ENCODE measurements around the gene RS1. TPM values are rescaled to one million over a fixed set of nuclear protein-coding genes. Genes with fewer than 3 reads are reported as not detected.

The RS1 gene
- total RNA-seq: not detected

DNA sequence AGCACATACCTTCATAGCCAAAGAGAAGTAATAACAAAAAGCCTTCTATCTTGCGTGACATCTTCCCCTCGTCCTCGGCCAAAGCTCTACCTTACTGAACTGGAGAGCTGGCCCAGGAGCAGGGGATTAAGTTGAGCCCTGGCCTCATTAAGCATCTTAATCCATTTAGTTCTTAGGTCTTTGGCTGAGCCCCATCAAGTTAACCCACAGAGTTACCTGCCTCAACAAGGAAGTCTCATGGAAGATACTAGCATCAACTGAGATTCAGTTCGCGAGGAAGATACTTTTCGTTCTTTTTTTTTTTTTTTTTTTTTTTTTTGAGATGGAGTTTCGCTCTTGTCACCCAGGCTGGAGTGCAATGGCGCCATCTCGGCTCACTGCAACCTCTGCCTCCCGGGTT is at the start of gene RS1:
Gene RS1 (minus strand): TSS at position 101 of the 400 bp plus-strand sequence. CDS start 40 bp downstream, at position 61.
- no peaks in the 10 kb centered on the region for H3K36me3 ChIP-seq

DNA sequence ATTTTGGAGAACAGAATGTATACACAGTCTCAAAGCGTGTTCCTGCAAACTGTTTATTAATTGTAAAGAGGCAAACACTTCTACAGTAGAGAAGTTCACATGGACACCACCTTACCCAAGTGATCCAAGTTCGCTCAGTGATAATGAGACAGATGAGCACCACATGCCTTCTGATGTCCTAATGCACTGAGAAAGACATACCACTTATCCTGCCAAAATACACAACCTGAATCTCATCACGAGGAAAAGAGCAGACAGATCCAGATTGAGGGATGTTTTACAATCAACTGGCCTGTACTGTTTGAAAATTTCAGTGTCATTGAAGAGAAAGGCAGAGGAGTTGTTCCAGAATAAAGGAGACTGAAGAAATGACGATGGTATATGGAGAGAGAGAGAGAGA is 47.9 kb upstream of the RS1 start:
- WGBS, 2 donors: 66 to 82% methylated on average over 4 of the region's 4 CpGs
- Histone ChIP-seq H3K4me3 (no peak overlapping the region), H3K27ac (no peak overlapping the region), H3K27me3 (no peaks in the 10 kb centered on the region), H3K36me3 (no peaks in the 10 kb centered on the region), H3K4me1 (no peaks in the 10 kb centered on the region), H3K9me3 (no peaks in the 10 kb centered on the region)
- TF ChIP-seq EP300 (IDR thresholded peaks at IDR 0.05): no peak
- no peak for DNase-seq (ENCODE audit: low spot score in 2 of 2)

More for the DNA sequence above, at the start of gene RS1:
- H3K27ac ChIP-seq: no peak within 1 kb of the TSS
- no peak within 1 kb of the TSS for H3K4me3 ChIP-seq
- WGBS, 2 donors: 82 to 88% methylated on average over 10 of the region's 10 CpGs
- TF ChIP-seq EP300 (IDR thresholded peaks at IDR 0.05) (no peak), POLR2A (IDR thresholded peaks at IDR 0.05) (no peak)
- TF ChIP-seq, protein P1, sequence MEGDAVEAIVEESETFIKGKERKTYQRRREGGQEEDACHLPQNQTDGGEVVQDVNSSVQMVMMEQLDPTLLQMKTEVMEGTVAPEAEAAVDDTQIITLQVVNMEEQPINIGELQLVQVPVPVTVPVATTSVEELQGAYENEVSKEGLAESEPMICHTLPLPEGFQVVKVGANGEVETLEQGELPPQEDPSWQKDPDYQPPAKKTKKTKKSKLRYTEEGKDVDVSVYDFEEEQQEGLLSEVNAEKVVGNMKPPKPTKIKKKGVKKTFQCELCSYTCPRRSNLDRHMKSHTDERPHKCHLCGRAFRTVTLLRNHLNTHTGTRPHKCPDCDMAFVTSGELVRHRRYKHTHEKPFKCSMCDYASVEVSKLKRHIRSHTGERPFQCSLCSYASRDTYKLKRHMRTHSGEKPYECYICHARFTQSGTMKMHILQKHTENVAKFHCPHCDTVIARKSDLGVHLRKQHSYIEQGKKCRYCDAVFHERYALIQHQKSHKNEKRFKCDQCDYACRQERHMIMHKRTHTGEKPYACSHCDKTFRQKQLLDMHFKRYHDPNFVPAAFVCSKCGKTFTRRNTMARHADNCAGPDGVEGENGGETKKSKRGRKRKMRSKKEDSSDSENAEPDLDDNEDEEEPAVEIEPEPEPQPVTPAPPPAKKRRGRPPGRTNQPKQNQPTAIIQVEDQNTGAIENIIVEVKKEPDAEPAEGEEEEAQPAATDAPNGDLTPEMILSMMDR (IDR thresholded peaks at IDR 0.05): no peak
- H3K9me3 ChIP-seq: no peaks in the 10 kb centered on the region
- no peaks in the 10 kb centered on the region for H3K4me1 ChIP-seq
- DNase-seq (ENCODE audit: low spot score in 2 of 2): no peak
- no peaks in the 10 kb centered on the region for H3K27me3 ChIP-seq

DNA sequence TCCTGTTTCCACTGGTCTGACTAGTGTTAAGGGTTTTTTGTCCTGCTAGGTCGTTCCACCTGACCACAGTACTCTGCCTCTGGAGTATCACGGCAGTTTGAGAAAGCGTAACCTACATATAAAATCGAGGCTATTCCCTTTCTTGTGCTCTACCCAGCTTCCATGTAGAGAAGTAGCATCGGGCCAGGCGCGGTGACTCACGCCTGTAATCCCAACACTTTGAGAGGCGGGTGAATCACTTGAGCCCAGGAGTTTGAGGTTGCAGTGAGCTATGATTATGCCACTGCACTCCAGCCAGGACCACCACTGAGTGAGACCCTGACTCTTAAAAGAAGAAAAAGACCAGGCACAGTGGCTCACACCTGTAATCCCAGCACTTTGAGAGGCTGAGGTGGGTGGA is 43.0 kb upstream of the RS1 start:
- H3K27ac ChIP-seq: no peak overlapping the region
- H3K9me3 ChIP-seq: no peaks in the 10 kb centered on the region
- 88 to 99% methylated on average over 9 of the region's 9 CpGs for WGBS, 2 donors
- H3K4me3 ChIP-seq: no peak overlapping the region
- H3K27me3 ChIP-seq: no peaks in the 10 kb centered on the region
- no peaks in the 10 kb centered on the region for H3K4me1 ChIP-seq
- H3K36me3 ChIP-seq: no peaks in the 10 kb centered on the region
- TF ChIP-seq POLR2A (IDR thresholded peaks at IDR 0.05): no peak
- TF ChIP-seq, protein P1 (IDR thresholded peaks at IDR 0.05): no peak
- TF ChIP-seq EP300 (IDR thresholded peaks at IDR 0.05): no peak
- no peak for DNase-seq (ENCODE audit: low spot score in 2 of 2)

DNA sequence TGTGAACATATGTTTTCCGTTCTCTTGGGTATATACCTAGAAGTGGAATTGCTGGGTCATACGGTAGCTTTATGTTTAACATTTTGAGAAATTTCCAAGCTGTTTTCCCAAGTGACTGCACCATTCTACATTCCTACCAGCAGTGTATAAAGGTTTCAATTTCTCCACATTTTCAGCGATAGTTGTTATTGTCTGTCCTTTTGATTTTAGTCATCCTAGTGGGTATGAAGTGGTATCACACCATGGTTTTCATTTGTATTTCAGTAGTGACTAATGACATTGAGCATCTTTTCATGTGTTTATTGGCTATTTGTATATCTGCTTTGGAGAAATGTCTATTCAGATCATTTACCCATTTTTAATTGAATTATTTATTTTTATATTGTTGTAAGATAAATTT is 37.9 kb upstream of the RS1 start:
- H3K4me3 ChIP-seq: no peak overlapping the region
- H3K27me3 ChIP-seq: no peaks in the 10 kb centered on the region
- DNase-seq (ENCODE audit: low spot score in 2 of 2): no peak
- no peak overlapping the region for H3K27ac ChIP-seq
- TF ChIP-seq POLR2A (IDR thresholded peaks at IDR 0.05): no peak
- no peak for TF ChIP-seq EP300 (IDR thresholded peaks at IDR 0.05)
- TF ChIP-seq, protein P1 (IDR thresholded peaks at IDR 0.05): no peak
- H3K36me3 ChIP-seq: no peaks in the 10 kb centered on the region
- H3K4me1 ChIP-seq: no peaks in the 10 kb centered on the region
- WGBS, 2 donors: 94 to 95% methylated on average over 3 of the region's 3 CpGs
- no peaks in the 10 kb centered on the region for H3K9me3 ChIP-seq

DNA sequence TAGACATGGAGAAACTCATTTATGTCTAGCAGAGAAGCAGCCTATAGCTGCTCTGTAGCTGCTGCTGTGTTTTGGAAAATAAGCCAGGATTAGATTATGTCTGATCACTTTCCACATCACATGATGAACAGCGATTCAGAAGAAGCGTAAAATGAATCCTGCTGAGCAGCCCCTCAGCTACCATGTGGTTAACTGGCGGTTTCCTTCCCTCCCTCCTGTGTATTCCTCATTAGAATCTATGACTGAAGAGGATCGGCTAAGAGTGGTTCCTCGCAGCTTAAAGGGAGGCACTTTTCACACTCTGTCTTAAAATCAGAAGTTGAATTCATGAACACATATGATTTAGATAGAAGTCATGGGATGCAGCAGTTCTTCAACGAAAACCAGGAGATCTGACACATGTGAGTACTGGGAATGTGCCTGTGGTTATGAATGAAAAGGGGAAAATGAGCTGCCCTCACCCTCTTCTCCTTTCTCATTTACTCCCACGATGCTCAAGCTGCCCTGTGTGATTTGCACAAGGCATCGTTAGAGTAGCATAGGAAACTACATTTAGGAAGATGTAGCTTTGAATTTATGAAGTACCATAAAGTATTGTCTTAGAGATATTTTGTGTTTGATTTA is 35.6 kb upstream of the RS1 start, which contains the start of gene PPEF1:
Gene PPEF1 (plus strand): TSS at position 220 of the 624 bp plus-strand sequence. CDS start 136 bp downstream, at position 356.
- WGBS, 2 donors: 38 to 51% methylated on average over 8 of the region's 8 CpGs

More for the DNA sequence above, 35.6 kb upstream of the RS1 start, which contains the start of gene PPEF1:
- no peak for DNase-seq (ENCODE audit: low spot score in 2 of 2)
- TF ChIP-seq POLR2A (IDR thresholded peaks at IDR 0.05) (no peak), EP300 (IDR thresholded peaks at IDR 0.05) (no peak)
- TF ChIP-seq, protein P1 (IDR thresholded peaks at IDR 0.05): no peak
- Histone ChIP-seq H3K27ac (no peak within 1 kb of the TSS), H3K9me3 (no peaks in the 10 kb centered on the region), H3K4me1 (no peaks in the 10 kb centered on the region), H3K27me3 (no peaks in the 10 kb centered on the region), H3K36me3 (no peaks in the 10 kb centered on the region), H3K4me3 (no peak within 1 kb of the TSS)
